K562 (cell line): ENCODE data around the gene PPM1F. TPM values are rescaled to one million over a fixed set of nuclear protein-coding genes. Genes with fewer than 3 reads are reported as not detected.
A peak's percentile ranks its signal among the peaks of the same experiment; 100 is the strongest.

Source experiments
- ATF7 ChIP-seq: fragments of 450-650 bp; IDR thresholded peaks from 2 replicates; pipeline ENCODE4 v1.7.1; 2014; ENCODE audit warnings: mild to moderate bottlenecking, moderate library complexity
- GABPB1 ChIP-seq: sonication (generic); formaldehyde crosslinking; IDR thresholded peaks from 2 replicates; pipeline ENCODE4 v1.8.0; 2022; ENCODE audit warnings: mild to moderate bottlenecking, missing genetic modification reagents
- GMEB1 ChIP-seq: fragments of 250-450 bp; sonication (Bioruptor Pico); IDR thresholded peaks from 2 replicates; pipeline ENCODE4 v1.4.0; 2020; ENCODE audit warnings: mild to moderate bottlenecking
- GTF2B ChIP-seq: IDR thresholded peaks from 2 replicates; pipeline ENCODE4 v1.6.1; 2011; ENCODE audit not compliant: insufficient read length; ENCODE audit errors: extremely low read depth
- MBD2 ChIP-seq: sonication (generic); IDR thresholded peaks from 2 replicates; pipeline ENCODE4 v1.6.1; 2016; ENCODE audit warnings: low read depth, borderline replicate concordance
- NCOA6 ChIP-seq: fragments of 450-650 bp; IDR thresholded peaks from 2 replicates; pipeline ENCODE4 v1.6.1; 2017; ENCODE audit warnings: mild to moderate bottlenecking
- NFXL1 ChIP-seq: fragments of 450-650 bp; formaldehyde crosslinking; IDR thresholded peaks from 2 replicates; pipeline ENCODE4 v1.4.0; 2021; ENCODE audit warnings: mild to moderate bottlenecking
- SMAD1 ChIP-seq: fragments of 150-350 bp; IDR thresholded peaks from 2 replicates; pipeline ENCODE4 v1.6.1; 2014; ENCODE audit warnings: low read length, low read depth; ENCODE audit not compliant: partially characterized antibody
- SNIP1 ChIP-seq: fragments of 450-650 bp; IDR thresholded peaks from 2 replicates; pipeline ENCODE4 v1.7.1; 2017; ENCODE audit warnings: low read depth, mild to moderate bottlenecking
- TEAD2 ChIP-seq: fragments of 450-650 bp; IDR thresholded peaks from 2 replicates; pipeline ENCODE4 v1.6.1; 2016; ENCODE audit warnings: missing genetic modification characterization, control low read depth, missing compliant biosample characterization
- ZBTB1 ChIP-seq: sonication (generic); formaldehyde crosslinking; IDR thresholded peaks from 2 replicates; pipeline ENCODE4 v1.8.1; 2023; ENCODE audit warnings: missing genetic modification reagents, low read depth, mild to moderate bottlenecking, borderline replicate concordance
- ZC3H4 ChIP-seq: sonication (generic); formaldehyde crosslinking; IDR thresholded peaks from 2 replicates; pipeline ENCODE4 v1.9.0; 2021; ENCODE audit warnings: missing genetic modification reagents, borderline replicate concordance
- ZNF354B ChIP-seq: fragments of 250-450 bp; sonication (Bioruptor Pico); IDR thresholded peaks from 2 replicates; pipeline ENCODE4 v1.4.0; 2020
- ZNF408 ChIP-seq: fragments of 250-450 bp; sonication (Bioruptor Pico); IDR thresholded peaks from 2 replicates; pipeline ENCODE4 v1.4.0; 2020; ENCODE audit warnings: low read depth, mild to moderate bottlenecking, moderate library complexity
- ZNF592 ChIP-seq: fragments of 450-650 bp; IDR thresholded peaks from 2 replicates; pipeline ENCODE4 v1.6.1; 2017; ENCODE audit warnings: antibody characterized with exemption, mild to moderate bottlenecking
- polyA plus RNA-seq, 8 experiments: library from polyadenylated mRNA; depleted of rRNA in 4 of 8; stranded (reverse) in 5 of 8; unstranded in 3 of 8; fragments of >200 nt; fragmentation: Nextera tagmentation in 2 of 8; fragmentation: Illumina TruSeq in 1 of 8; extraction: Ambion mirVana in 2 of 8; extraction: Trizol in 1 of 8; gene quantifications; 2 replicates each; pipeline versions ENCODE4 v1.2.1 to v1.2.3, GENCODE V29; 2011 to 2014; ENCODE audit warnings: inconsistent platforms in 1 of 8, missing spikeins in 1 of 8
- total RNA-seq, 7 experiments: library from RNA; depleted of rRNA in 6 of 7; stranded (reverse); fragments of >200 nt in 6 of 7; fragmentation: Illumina TruSeq in 2 of 7; extraction: Trizol in 2 of 7; gene quantifications; 2 replicates each; pipeline versions ENCODE4 v1.2.1 to v1.2.3, GENCODE V29; 2011 to 2021; ENCODE audit warnings: low replicate concordance in 1 of 7

Gene PPM1F
- total and polyA plus RNA-seq, 9 of the 15 experiments (the other 6 are each of a cell fraction or from before 2014, with no cell fraction given) = 2.1 to 159 (median 64.0) TPM

GRCh38 chr22:21958360-21959273 lies 6.0 kb upstream of the PPM1F start (continued):
- no peak for TF ChIP-seq ZNF592
- TF ChIP-seq MBD2 = no peak; the same call in 1 of the 2 replicates
- no peak for TF ChIP-seq GTF2B
- TF ChIP-seq TEAD2 (tag) = no peak
- TF ChIP-seq GMEB1 (CRISPR knock-in tag) = no peak
- no peak for TF ChIP-seq ZNF408 (CRISPR knock-in tag)
- 0 out of 2 replicates have a peak, but pooled peaks have one; percentile 74 for TF ChIP-seq ZC3H4 (CRISPR knock-in tag)
- no peak for TF ChIP-seq NCOA6
- no peak for TF ChIP-seq GABPB1 (CRISPR knock-in tag)
- TF ChIP-seq SMAD1 = no peak
- TF ChIP-seq NFXL1 (CRISPR knock-in tag) = 0 out of 2 replicates have a peak, but pooled peaks have one; percentile 78
- no peak for TF ChIP-seq ZBTB1
- TF ChIP-seq SNIP1 = no peak
- TF ChIP-seq ZNF354B (CRISPR knock-in tag) = no peak
- no peak for TF ChIP-seq ATF7
